ENCODE measurements around the gene KCNIP1.

DNA sequence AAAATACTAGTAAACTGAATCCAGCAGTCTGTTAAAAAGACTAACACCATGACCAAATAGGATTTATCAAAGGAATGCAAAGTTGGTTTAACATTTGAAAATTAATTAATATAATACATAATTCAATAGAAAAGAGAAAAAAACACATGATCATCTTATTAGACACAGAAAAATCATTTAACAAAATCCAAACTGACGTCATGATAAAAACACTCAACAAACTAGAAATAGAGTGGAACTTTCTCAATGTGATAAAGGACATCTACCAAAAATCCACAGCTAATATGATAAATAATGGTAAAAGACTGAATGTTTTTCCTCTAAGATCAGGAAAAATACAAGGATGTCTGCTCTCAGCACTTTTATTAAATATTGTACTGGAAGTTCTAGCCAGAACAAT, 40.4 kb upstream of the KCNIP1 start:
- TF ChIP-seq CTCF (IDR thresholded peaks at IDR 0.05) (no peak), POLR2A (IDR thresholded peaks at IDR 0.05; ENCODE audit: low read depth) (no peak), POLR2AphosphoS5 (IDR thresholded peaks at IDR 0.05) (no peak), EP300 (IDR thresholded peaks at IDR 0.05) (no peak)

Measured in esophagus muscularis mucosa (tissue), 4 donors.